Mucosa of rectum (tissue), 2 donors: ENCODE measurements around the gene RBM38.
A peak's percentile ranks its signal among the peaks of the same experiment; 100 is the strongest.

ENCODE experiments used
- H3K27ac ChIP-seq, 2 donors: one replicate each; pipeline ENCODE4 v1.7.0; 2013; ENCODE audit warnings: inconsistent platforms in 2 of 2, low read depth in 2 of 2, low read length in 2 of 2
- H3K27me3 ChIP-seq, 2 donors: one replicate each; pipeline ENCODE4 v1.7.0; 2013; ENCODE audit warnings: low read length in 2 of 2; ENCODE audit not compliant: control insufficient read depth in 2 of 2, insufficient read depth in 2 of 2
- H3K36me3 ChIP-seq, 2 donors: one replicate each; pipeline ENCODE4 v1.7.0; 2013; ENCODE audit warnings: low read length in 2 of 2; ENCODE audit not compliant: control insufficient read depth in 2 of 2, insufficient read depth in 2 of 2
- H3K4me1 ChIP-seq, 2 donors: one replicate each; pipeline ENCODE4 v1.7.0; 2013; ENCODE audit warnings: low read length in 2 of 2, mild to moderate bottlenecking in 1 of 2; ENCODE audit not compliant: control insufficient read depth in 2 of 2, insufficient read depth in 2 of 2
- H3K4me3 ChIP-seq, 2 donors: one replicate each; pipeline ENCODE4 v1.7.0; 2013; ENCODE audit warnings: low read length in 2 of 2
- H3K9ac ChIP-seq, 2 donors: one replicate each; pipeline ENCODE4 v1.7.0; 2013; ENCODE audit warnings: low read length in 2 of 2, low read depth in 1 of 2, mild to moderate bottlenecking in 1 of 2
- H3K9me3 ChIP-seq, 2 donors: one replicate each; pipeline ENCODE4 v1.7.0; 2013; ENCODE audit warnings: low read length in 2 of 2; ENCODE audit not compliant: control insufficient read depth in 2 of 2
- donor health status: healthy.
- donor health status: Normal muscosa, but diverticular disease.

RBM38 gene

GRCh38 chr20:57351042-57351783, 40.0 kb upstream of the RBM38 start, which contains the start of gene RAE1:
Gene RAE1, plus strand, starts transcription at chr20:57351255. Its CDS starts 2,784 bp downstream, at chr20:57354039.
- peaks cover 4 to 7% of the 10 kb centered on the region in 2 donors for H3K4me1 ChIP-seq
- H3K36me3 ChIP-seq = peaks cover 5 to 27% of the 10 kb centered on the region in 2 donors
- peak within 1 kb of the TSS; percentile 90 to 96 for H3K9ac ChIP-seq
- no peaks in the 10 kb centered on the region for H3K9me3 ChIP-seq
- peak within 1 kb of the TSS; percentile 70 to 89 for H3K4me3 ChIP-seq
- H3K27me3 ChIP-seq = no peaks in the 10 kb centered on the region
- H3K27ac ChIP-seq = peak within 1 kb of the TSS; percentile 72 to 77

- Histone ChIP-seq H3K9me3 (no peaks in the 10 kb centered on the region), H3K36me3 (peaks cover 5 to 38% of the 10 kb centered on the region in 2 donors), H3K4me3 (peak overlapping the region; percentile 70 to 89), H3K4me1 (peaks cover 4 to 7% of the 10 kb centered on the region in 2 donors), H3K27me3 (no peaks in the 10 kb centered on the region), H3K27ac (no peak overlapping the region), H3K9ac (no peak overlapping the region)
These were observed 38.9 kb upstream of the RBM38 start for GRCh38 chr20:57352305-57352704.

- H3K36me3 ChIP-seq = peaks cover 5 to 38% of the 10 kb centered on the region in 2 donors
- no peaks in the 10 kb centered on the region for H3K27me3 ChIP-seq
- H3K4me3 ChIP-seq = no peak overlapping the region
- H3K27ac ChIP-seq = no peak overlapping the region
- H3K4me1 ChIP-seq = peaks cover 4 to 7% of the 10 kb centered on the region in 2 donors
- H3K9ac ChIP-seq = no peak overlapping the region
- H3K9me3 ChIP-seq = no peaks in the 10 kb centered on the region
These were observed 37.8 kb upstream of the RBM38 start for GRCh38 chr20:57353351-57353750.

GRCh38 chr20:57361517-57361916, 29.7 kb upstream of the RBM38 start:
- Histone ChIP-seq H3K9me3 (no peaks in the 10 kb centered on the region), H3K9ac (no peak overlapping the region), H3K4me3 (no peak overlapping the region), H3K27ac (no peak overlapping the region), H3K27me3 (no peaks in the 10 kb centered on the region), H3K4me1 (no peaks in the 10 kb centered on the region), H3K36me3 (peaks cover 29 to 36% of the 10 kb centered on the region in 2 donors)

GRCh38 chr20:57364451-57364850, 26.7 kb upstream of the RBM38 start:
- Histone ChIP-seq H3K9ac (no peak overlapping the region), H3K4me1 (no peaks in the 10 kb centered on the region), H3K4me3 (no peak overlapping the region), H3K27ac (no peak overlapping the region), H3K27me3 (no peaks in the 10 kb centered on the region), H3K36me3 (peaks cover 54 to 55% of the 10 kb centered on the region in 2 donors), H3K9me3 (no peaks in the 10 kb centered on the region)

- no peaks in the 10 kb centered on the region for H3K27me3 ChIP-seq
- H3K36me3 ChIP-seq = peaks cover 80 to 84% of the 10 kb centered on the region in 2 donors
- H3K9ac ChIP-seq = no peak overlapping the region
- H3K4me3 ChIP-seq = no peak overlapping the region
- H3K4me1 ChIP-seq = peaks cover 0 to 2% of the 10 kb centered on the region in 2 donors
- H3K27ac ChIP-seq = no peak overlapping the region
- no peaks in the 10 kb centered on the region for H3K9me3 ChIP-seq
These were observed 21.6 kb upstream of the RBM38 start for GRCh38 chr20:57369596-57369995.

GRCh38 chr20:57370316-57370715, 20.9 kb upstream of the RBM38 start:
- Histone ChIP-seq H3K4me1 (peaks cover 0 to 2% of the 10 kb centered on the region in 2 donors), H3K4me3 (no peak overlapping the region), H3K9ac (no peak overlapping the region), H3K36me3 (peaks cover 86 to 90% of the 10 kb centered on the region in 2 donors), H3K9me3 (no peaks in the 10 kb centered on the region), H3K27ac (no peak overlapping the region), H3K27me3 (no peaks in the 10 kb centered on the region)

GRCh38 chr20:57371363-57371762, 19.8 kb upstream of the RBM38 start:
- peaks cover 78 to 91% of the 10 kb centered on the region in 2 donors for H3K36me3 ChIP-seq
- no peak overlapping the region for H3K27ac ChIP-seq
- H3K9me3 ChIP-seq = no peaks in the 10 kb centered on the region
- H3K4me3 ChIP-seq = no peak overlapping the region
- H3K27me3 ChIP-seq = no peaks in the 10 kb centered on the region
- H3K9ac ChIP-seq = no peak overlapping the region
- peaks cover 0 to 2% of the 10 kb centered on the region in 2 donors for H3K4me1 ChIP-seq

GRCh38 chr20:57372157-57372556, 19.0 kb upstream of the RBM38 start:
- H3K27ac ChIP-seq = no peak overlapping the region
- no peak overlapping the region for H3K4me3 ChIP-seq
- no peak overlapping the region for H3K9ac ChIP-seq
- no peaks in the 10 kb centered on the region for H3K9me3 ChIP-seq
- H3K27me3 ChIP-seq = no peaks in the 10 kb centered on the region
- H3K36me3 ChIP-seq = peaks cover 76 to 88% of the 10 kb centered on the region in 2 donors
- H3K4me1 ChIP-seq = peaks cover 0 to 2% of the 10 kb centered on the region in 2 donors

GRCh38 chr20:57372581-57373350, 18.4 kb upstream of the RBM38 start:
- Histone ChIP-seq H3K27me3 (no peaks in the 10 kb centered on the region), H3K36me3 (peaks cover 76 to 90% of the 10 kb centered on the region in 2 donors), H3K4me1 (peaks cover 0 to 2% of the 10 kb centered on the region in 2 donors)

More at GRCh38 chr20:57372581-57373350, 18.4 kb upstream of the RBM38 start:
- Histone ChIP-seq H3K4me3 (no peak overlapping the region), H3K9ac (no peak overlapping the region), H3K27ac (no peak overlapping the region), H3K9me3 (no peaks in the 10 kb centered on the region)
